Breast epithelium (tissue), 4 donors: ENCODE data around the gene TMEM117. TPM values are rescaled to one million over a fixed set of nuclear protein-coding genes. Genes with fewer than 3 reads are reported as not detected.

Experiments
- DNase-seq, 2 donors: peaks; one replicate each; pipeline ENCODE4 v3.0.0-alpha.2; 2019; ENCODE audit warnings: low spot score in 2 of 2
- H3K27ac ChIP-seq, 2 donors: fragments of 200-600 bp; sonication (generic) in 1 of 2; one replicate each; pipeline ENCODE4 v1.5.1; 2016 to 2019; ENCODE audit warnings: mild to moderate bottlenecking in 1 of 2
- H3K27me3 ChIP-seq, 2 donors: fragments of 200-600 bp; sonication (generic) in 1 of 2; one replicate each; pipeline versions ENCODE4 v1.5.1 to v1.6.0; 2017 to 2019; ENCODE audit warnings: control low read depth in 1 of 2, mild to moderate bottlenecking in 1 of 2
- H3K36me3 ChIP-seq: fragments of 200-600 bp; one replicate; pipeline ENCODE4 v1.5.1; 2019
- H3K4me1 ChIP-seq, 2 donors: fragments of 200-600 bp; sonication (generic); one replicate each; pipeline ENCODE4 v1.5.1; 2016 to 2019; ENCODE audit warnings: control low read depth in 1 of 2
- H3K4me3 ChIP-seq, 3 donors: fragments of 200-600 bp; sonication (generic); 1 replicate in 2 of 3; 2 replicates in 1 of 3; pipeline ENCODE4 v1.5.1; 2016 to 2019; ENCODE audit warnings: mild to moderate bottlenecking in 3 of 3, moderate library complexity in 2 of 3
- H3K9me3 ChIP-seq, 2 donors: fragments of 200-600 bp; sonication (generic) in 1 of 2; one replicate each; pipeline ENCODE4 v1.5.1; 2016 to 2019; ENCODE audit warnings: control low read depth in 1 of 2
- POLR2A ChIP-seq: fragments of 450-650 bp; IDR thresholded peaks from one replicate; pipeline ENCODE4 v1.6.1; 2016; ENCODE audit warnings: antibody characterized with exemption, mild to moderate bottlenecking, moderate library complexity
- POLR2AphosphoS5 ChIP-seq, 3 donors: sonication (generic); formaldehyde crosslinking; IDR thresholded peaks; one replicate each; pipeline ENCODE4 v1.6.1; 2017; ENCODE audit warnings: antibody characterized with exemption in 3 of 3
- intact Hi-C: fragments of 100-400 bp; cut with DNase I; formaldehyde crosslinking; loops from one replicate; pipeline ENCODE4 v1.15.1; 2023; ENCODE audit warnings: low total_unique reads
- total RNA-seq, 3 donors: library from RNA; depleted of rRNA; stranded (reverse); fragments of >200 nt; gene quantifications; one replicate each; pipeline ENCODE4 v1.1.0, GENCODE V29; 2016
- TF ChIP-seq, protein P1 (sequence below), 3 donors: fragments of 450-650 bp; IDR thresholded peaks; one replicate each; pipeline ENCODE4 v1.5.1; 2016 to 2017; ENCODE audit warnings: antibody characterized with exemption in 3 of 3, mild to moderate bottlenecking in 3 of 3, moderate library complexity in 3 of 3

TMEM117 gene
- total RNA-seq, 3 donors from 2014 or later, result 6.1 to 17.1 (median 7.2) TPM

DNA sequence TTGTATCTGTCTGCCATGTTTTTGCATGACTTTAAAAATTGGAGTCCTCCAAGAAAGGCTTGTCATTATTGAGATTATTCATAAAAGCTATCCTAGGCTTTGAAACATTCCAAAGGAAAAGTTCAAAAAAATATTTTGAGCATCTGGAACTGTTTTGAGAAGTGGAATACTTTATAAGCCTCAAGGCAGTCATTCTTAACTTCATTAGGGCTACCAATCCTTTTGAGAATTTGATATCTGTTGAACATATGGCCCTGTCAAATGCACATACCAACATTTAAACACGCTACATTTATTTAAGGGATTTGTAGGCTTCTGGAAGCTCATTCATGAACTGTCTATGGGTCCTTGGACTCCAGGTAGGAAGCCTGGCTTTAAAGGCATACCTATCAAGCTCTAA lies 77.0 kb downstream of the TMEM117 start:
- no peaks in the 10 kb centered on the region for H3K27me3 ChIP-seq
- DNase-seq, result no peak
- intact Hi-C loops, result loop anchor here (2.0 kb wide), 1 partner anchor 36 kb away; no protein-coding TSS in a partner anchor
- no peaks in the 10 kb centered on the region for H3K4me1 ChIP-seq
- H3K27ac ChIP-seq, result no peak overlapping the region
- no peaks in the 10 kb centered on the region for H3K36me3 ChIP-seq
- TF ChIP-seq POLR2AphosphoS5 (IDR thresholded peaks at IDR 0.05), result no peak
- TF ChIP-seq, protein P1, sequence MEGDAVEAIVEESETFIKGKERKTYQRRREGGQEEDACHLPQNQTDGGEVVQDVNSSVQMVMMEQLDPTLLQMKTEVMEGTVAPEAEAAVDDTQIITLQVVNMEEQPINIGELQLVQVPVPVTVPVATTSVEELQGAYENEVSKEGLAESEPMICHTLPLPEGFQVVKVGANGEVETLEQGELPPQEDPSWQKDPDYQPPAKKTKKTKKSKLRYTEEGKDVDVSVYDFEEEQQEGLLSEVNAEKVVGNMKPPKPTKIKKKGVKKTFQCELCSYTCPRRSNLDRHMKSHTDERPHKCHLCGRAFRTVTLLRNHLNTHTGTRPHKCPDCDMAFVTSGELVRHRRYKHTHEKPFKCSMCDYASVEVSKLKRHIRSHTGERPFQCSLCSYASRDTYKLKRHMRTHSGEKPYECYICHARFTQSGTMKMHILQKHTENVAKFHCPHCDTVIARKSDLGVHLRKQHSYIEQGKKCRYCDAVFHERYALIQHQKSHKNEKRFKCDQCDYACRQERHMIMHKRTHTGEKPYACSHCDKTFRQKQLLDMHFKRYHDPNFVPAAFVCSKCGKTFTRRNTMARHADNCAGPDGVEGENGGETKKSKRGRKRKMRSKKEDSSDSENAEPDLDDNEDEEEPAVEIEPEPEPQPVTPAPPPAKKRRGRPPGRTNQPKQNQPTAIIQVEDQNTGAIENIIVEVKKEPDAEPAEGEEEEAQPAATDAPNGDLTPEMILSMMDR (IDR thresholded peaks at IDR 0.05), result no peak
- H3K9me3 ChIP-seq, result no peaks in the 10 kb centered on the region
- no peak overlapping the region for H3K4me3 ChIP-seq

DNA sequence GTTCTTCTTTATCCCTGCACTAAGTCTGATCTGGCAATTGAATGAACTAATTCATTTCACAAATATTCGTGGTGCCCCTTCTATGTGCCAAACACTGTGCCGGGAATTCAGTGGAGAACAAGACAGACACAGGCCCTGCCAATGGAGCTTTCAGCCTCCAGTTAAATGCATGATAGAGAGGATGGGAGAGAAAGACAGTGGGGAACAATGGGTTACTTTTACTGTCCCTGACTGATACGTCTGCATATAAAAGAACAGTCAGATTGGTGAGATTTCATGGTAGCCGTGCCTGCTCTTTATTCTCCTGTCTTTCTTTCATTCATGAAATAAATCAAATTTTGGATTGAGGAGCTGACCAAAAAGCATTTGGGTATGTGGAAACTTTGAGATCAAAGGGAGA lies 78.5 kb downstream of the TMEM117 start:
- intact Hi-C loops, result no loop called here
- H3K9me3 ChIP-seq, result no peaks in the 10 kb centered on the region
- H3K27ac ChIP-seq, result no peak overlapping the region
- H3K36me3 ChIP-seq, result no peaks in the 10 kb centered on the region
- no peak for DNase-seq
- TF ChIP-seq, protein P1 (IDR thresholded peaks at IDR 0.05), result no peak
- TF ChIP-seq POLR2A, result no peak
- H3K4me1 ChIP-seq, result no peaks in the 10 kb centered on the region
- H3K27me3 ChIP-seq, result no peaks in the 10 kb centered on the region
- no peak overlapping the region for H3K4me3 ChIP-seq

DNA sequence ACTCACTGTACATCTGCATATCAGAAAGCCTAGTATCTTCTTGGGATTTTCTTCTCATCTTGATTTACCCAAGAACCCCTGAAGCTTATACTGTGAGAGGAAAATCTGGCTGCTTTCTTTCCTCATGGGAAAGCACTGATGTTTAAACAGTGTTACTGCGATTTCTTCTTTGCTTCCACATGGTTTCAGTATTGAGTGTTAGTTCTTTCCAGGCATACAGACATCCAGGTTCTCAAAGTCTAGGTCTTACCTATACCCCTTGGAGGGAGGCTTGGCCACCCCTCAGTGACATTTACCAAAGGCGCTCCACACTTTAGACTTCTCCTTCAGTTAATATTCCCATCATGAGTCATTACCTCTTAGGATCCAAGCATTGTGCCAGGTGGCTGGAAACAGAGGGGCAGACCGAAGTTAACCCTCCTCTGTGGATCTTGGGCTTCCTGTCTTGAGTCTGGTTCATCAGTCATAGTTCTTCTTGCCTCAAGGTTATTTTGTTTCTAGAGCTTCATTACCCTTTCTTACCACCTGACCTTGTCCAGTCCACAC lies 79.1 kb downstream of the TMEM117 start:
- Histone ChIP-seq H3K4me1 (no peaks in the 10 kb centered on the region), H3K36me3 (no peaks in the 10 kb centered on the region), H3K27me3 (no peaks in the 10 kb centered on the region), H3K9me3 (no peaks in the 10 kb centered on the region), H3K27ac (no peak overlapping the region), H3K4me3 (no peak overlapping the region)
- TF ChIP-seq POLR2AphosphoS5 (IDR thresholded peaks at IDR 0.05) (no peak), POLR2A (no peak)
- TF ChIP-seq, protein P1 (IDR thresholded peaks at IDR 0.05), result no peak
- intact Hi-C loops, result no loop called here
- no peak for DNase-seq

DNA sequence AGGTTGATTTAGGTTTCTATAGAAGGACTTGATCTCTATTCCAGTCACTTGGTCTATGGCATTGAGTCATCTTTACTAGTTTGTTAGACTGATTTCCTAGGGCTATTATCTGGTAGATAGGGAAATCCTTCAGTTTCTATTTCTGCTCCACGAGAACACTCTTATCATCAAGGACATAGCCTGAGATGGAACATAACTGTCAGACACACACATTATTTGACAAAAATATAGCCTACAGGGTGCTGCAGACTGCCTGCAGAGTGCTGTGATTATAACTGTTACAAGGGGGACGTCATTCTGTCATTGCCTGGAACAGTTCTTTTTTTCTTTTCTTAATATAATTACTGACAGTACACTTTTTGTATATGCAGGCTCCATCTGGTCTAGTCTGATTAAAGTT lies 82.0 kb downstream of the TMEM117 start:
- Histone ChIP-seq H3K9me3 (no peaks in the 10 kb centered on the region), H3K27me3 (no peaks in the 10 kb centered on the region), H3K27ac (no peak overlapping the region), H3K4me3 (no peak overlapping the region), H3K4me1 (no peaks in the 10 kb centered on the region), H3K36me3 (no peaks in the 10 kb centered on the region)
- DNase-seq, result no peak
- TF ChIP-seq, protein P1 (IDR thresholded peaks at IDR 0.05), result no peak
- TF ChIP-seq POLR2AphosphoS5 (IDR thresholded peaks at IDR 0.05), result no peak
- no peak for TF ChIP-seq POLR2A
- intact Hi-C loops, result no loop called here

DNA sequence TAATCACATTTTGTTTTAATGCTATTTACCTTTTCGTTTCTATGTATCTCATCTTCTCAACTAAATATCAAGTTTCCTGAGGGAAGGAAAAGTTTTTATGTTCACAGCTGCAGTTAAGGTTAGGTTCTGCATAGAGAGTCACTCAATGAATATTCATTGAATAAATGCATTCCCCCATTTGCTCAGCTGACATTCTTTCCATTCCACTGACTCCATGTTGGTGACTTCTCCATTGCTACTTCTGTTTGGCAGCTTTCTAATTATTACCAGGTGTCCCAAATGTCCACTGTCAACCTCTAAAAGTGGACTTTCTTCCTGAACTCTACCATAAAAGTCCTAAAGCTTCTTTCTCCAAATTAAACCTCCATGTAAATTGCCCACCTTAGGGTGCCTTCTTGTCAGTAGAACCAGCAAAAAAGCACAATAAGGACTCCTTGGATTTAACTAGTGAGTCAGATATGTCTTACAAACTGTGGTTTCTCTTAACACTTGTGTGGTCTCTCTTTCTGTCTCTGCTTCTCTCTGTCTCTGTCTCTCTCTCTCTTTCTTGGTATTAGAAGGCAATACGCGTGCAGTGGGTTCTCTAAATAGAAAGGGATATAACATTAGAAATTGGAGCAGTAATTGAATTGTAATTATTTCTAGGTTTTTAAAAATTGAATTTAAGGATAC lies 85.9 kb downstream of the TMEM117 start:
- Histone ChIP-seq H3K4me3 (no peak overlapping the region), H3K9me3 (no peaks in the 10 kb centered on the region), H3K36me3 (no peaks in the 10 kb centered on the region), H3K27ac (no peak overlapping the region), H3K27me3 (no peaks in the 10 kb centered on the region), H3K4me1 (no peaks in the 10 kb centered on the region)
- intact Hi-C loops, result no loop called here
- TF ChIP-seq POLR2AphosphoS5 (IDR thresholded peaks at IDR 0.05) (no peak), POLR2A (no peak)
- TF ChIP-seq, protein P1 (IDR thresholded peaks at IDR 0.05), result no peak
- DNase-seq, result no peak
